Thyroid gland (tissue), 4 donors: ENCODE results near the gene RUSF1. TPM values are rescaled to one million over a fixed set of nuclear protein-coding genes. Genes with fewer than 3 reads are reported as not detected.
"Not testable (repeated sequence)": the region's sequence is repeated elsewhere in the genome, so short reads cannot be mapped to it uniquely, and the experiment has no call there.

ENCODE experiments used
- DNase-seq, 2 donors: peaks; one replicate each; pipeline ENCODE4 v3.0.0-alpha.2; 2019
- H3K27ac ChIP-seq, 3 donors: fragments of 200-600 bp; sonication (generic); 1 replicate in 2 of 3; 2 replicates in 1 of 3; pipeline ENCODE4 v1.5.1; 2016 to 2019; ENCODE audit warnings: mild to moderate bottlenecking in 1 of 3, moderate library complexity in 1 of 3
- H3K27me3 ChIP-seq: fragments of 200-600 bp; sonication (generic); one replicate; pipeline ENCODE4 v1.5.1; 2019
- H3K36me3 ChIP-seq, 2 donors: fragments of 200-600 bp; sonication (generic); one replicate each; pipeline ENCODE4 v1.5.1; 2016 to 2019
- H3K4me1 ChIP-seq, 2 donors: fragments of 200-600 bp; sonication (generic); one replicate each; pipeline ENCODE4 v1.5.1; 2017 to 2019
- H3K4me3 ChIP-seq, 3 donors: fragments of 200-600 bp; sonication (generic); replicated peaks in 1 of 3; 1 replicate in 2 of 3; 2 replicates in 1 of 3; pipeline ENCODE4 v1.5.1; 2016; ENCODE audit warnings: mild to moderate bottlenecking in 1 of 3
- H3K9me3 ChIP-seq: fragments of 200-600 bp; sonication (generic); one replicate; pipeline ENCODE4 v1.5.1; 2017
- CTCF ChIP-seq, 6 experiments: fragments of 200-600 bp in 3 of 6; fragments of 450-650 bp in 3 of 6; sonication (generic) in 3 of 6; IDR thresholded peaks; one replicate each; pipeline ENCODE4 v1.5.1; 2016 to 2019; ENCODE audit warnings: antibody characterized with exemption in 6 of 6, mild to moderate bottlenecking in 2 of 6, inconsistent platforms in 1 of 6, moderate library complexity in 1 of 6
- POLR2A ChIP-seq, 2 donors: fragments of 450-650 bp; IDR thresholded peaks; one replicate each; pipeline ENCODE4 v1.6.1; 2017; ENCODE audit warnings: antibody characterized with exemption in 2 of 2, mild to moderate bottlenecking in 2 of 2, moderate library complexity in 1 of 2
- WGBS, 2 donors: methylation state at CpG; one replicate each; pipeline ENCODE4 v1.1.5; 2017; 5-methylcytosine and 5-hydroxymethylcytosine counted together
- intact Hi-C: fragments of 100-400 bp; cut with DNase I; formaldehyde crosslinking; loops from one replicate; pipeline ENCODE4 v1.15.1; 2023
- total RNA-seq, 4 donors: library from RNA; depleted of rRNA; stranded (reverse); fragments of >200 nt; gene quantifications; one replicate each; pipeline ENCODE4 v1.2.3, GENCODE V29; 2016

The RUSF1 gene
- 100 to 1,000 TPM in 3 of 4 donors, 10 to 100 TPM in 1; 77.8 to 136 (median 129) TPM for total RNA-seq

- H3K27ac ChIP-seq, result peak within 1 kb of the TSS; percentile 88 to 95 (median 89)
- no peaks in the 10 kb centered on the region for H3K9me3 ChIP-seq
- WGBS, 2 donors, result 0 to 2% methylated on average over 9 to 11 of the region's 65 CpGs
- DNase-seq, result peak; percentile 92
- H3K4me3 ChIP-seq, result peak within 1 kb of the TSS; percentile 28 to 94 (median 90)
- H3K36me3 ChIP-seq, result no peaks in the 10 kb centered on the region
- intact Hi-C loops, result no loop called here
- peaks cover 18 to 48% of the 10 kb centered on the region in 2 donors for H3K4me1 ChIP-seq
- no peaks in the 10 kb centered on the region for H3K27me3 ChIP-seq
- TF ChIP-seq CTCF (IDR thresholded peaks at IDR 0.05) (no peak), POLR2A (IDR thresholded peaks at IDR 0.05) (peak; percentile 3 to 90)
Observed at GRCh38 chr16:31507929-31508705, at the start of gene RUSF1. Gene RUSF1 (minus strand): TSS chr16:31508391. CDS start chr16:31508373, 18 bp downstream.

GRCh38 chr16:31542763-31543162 is 34.6 kb upstream of the RUSF1 start:
- Histone ChIP-seq H3K36me3 (no peaks in the 10 kb centered on the region), H3K27ac (no peak overlapping the region), H3K9me3 (no peaks in the 10 kb centered on the region), H3K27me3 (no peaks in the 10 kb centered on the region), H3K4me3 (no peak overlapping the region), H3K4me1 (peaks cover 0 to under 1% of the 10 kb centered on the region in 2 donors)
- intact Hi-C loops, result no loop called here
- WGBS, 2 donors, result 90 to 93% methylated on average over 4 of the region's 4 CpGs
- TF ChIP-seq CTCF (IDR thresholded peaks at IDR 0.05) (no peak), POLR2A (IDR thresholded peaks at IDR 0.05) (no peak)
- no peak for DNase-seq

GRCh38 chr16:31539762-31540161 is 31.6 kb upstream of the RUSF1 start:
- H3K27ac ChIP-seq, H3K36me3 ChIP-seq, H3K27me3 ChIP-seq, H3K4me1 ChIP-seq, intact Hi-C loops, H3K9me3 ChIP-seq, H3K4me3 ChIP-seq, DNase-seq: not testable (repeated sequence)
- 86 to 94% methylated on average over 4 of the region's 4 CpGs for WGBS, 2 donors

- H3K9me3 ChIP-seq, H3K4me1 ChIP-seq, intact Hi-C loops, H3K4me3 ChIP-seq, H3K36me3 ChIP-seq, H3K27me3 ChIP-seq, H3K27ac ChIP-seq, DNase-seq: not testable (repeated sequence)
- 75 to 76% methylated on average over 7 of the region's 7 CpGs for WGBS, 2 donors
Observed at GRCh38 chr16:31538243-31538598, 30.0 kb upstream of the RUSF1 start.

- Histone ChIP-seq H3K4me1 (peaks cover 0 to 7% of the 10 kb centered on the region in 2 donors), H3K27me3 (no peaks in the 10 kb centered on the region), H3K36me3 (no peaks in the 10 kb centered on the region), H3K4me3 (peak overlapping the region; percentile 3 to 37 (median 14)), H3K27ac (no peak overlapping the region), H3K9me3 (no peaks in the 10 kb centered on the region)
- intact Hi-C loops, result no loop called here
- peak; percentile 17 to 18 for DNase-seq
- WGBS, 2 donors, result 5 to 12% methylated on average over 11 to 22 of the region's 57 CpGs
- TF ChIP-seq POLR2A (IDR thresholded peaks at IDR 0.05) (no peak), CTCF (IDR thresholded peaks at IDR 0.05) (no peak)
Observed at GRCh38 chr16:31537362-31538242, 29.4 kb upstream of the RUSF1 start.
